ENCODE measurements around the gene TNRC6C. TPM values are rescaled to one million over a fixed set of nuclear protein-coding genes. Genes with fewer than 3 reads are reported as not detected.
A peak's percentile ranks its signal among the peaks of the same experiment; 100 is the strongest.
"Not testable (repeated sequence)": the region's sequence is repeated elsewhere in the genome, so short reads cannot be mapped to it uniquely, and the experiment has no call there.

The TNRC6C gene
- polyA plus RNA-seq, 4 donors, result 0.89 to 5.1 (median 2.3) TPM

- no peak overlapping the region for H3K4me3 ChIP-seq (ENCODE audit: low read depth in 1 of 3, low read length in 3 of 3)
- FAIRE-seq (no peak), DNase-seq (peak; percentile 24 to 42)
- peaks cover 0 to 16% (median 0%) of the 10 kb centered on the region in 3 donors for H3K4me1 ChIP-seq (ENCODE audit: control insufficient read depth in 3 of 3, insufficient read depth in 2 of 3, low read depth in 1 of 3, low read length in 2 of 3)
- 63 to 82% (median 75%) methylated on average over 2 of the region's 2 CpGs for WGBS, 3 donors
- peaks cover 0 to 30% (median 6%) of the 10 kb centered on the region in 3 donors for H3K27me3 ChIP-seq (ENCODE audit: control insufficient read depth in 3 of 3, insufficient read depth in 3 of 3, low read length in 3 of 3)
- H3K36me3 ChIP-seq (ENCODE audit: control insufficient read depth in 3 of 3, insufficient read depth in 2 of 3, low read depth in 1 of 3, low read length in 3 of 3), result no peaks in the 10 kb centered on the region
- no peaks in the 10 kb centered on the region for H3K9me3 ChIP-seq (ENCODE audit: control insufficient read depth in 2 of 2, insufficient read depth in 1 of 2, low read depth in 1 of 2, low read length in 1 of 2)
- H3K27ac ChIP-seq (ENCODE audit: low read depth in 1 of 3, low read length in 2 of 3), result no peak overlapping the region
These were observed 4.9 kb downstream of the TNRC6C start for GRCh38 chr17:77963441-77963840.

GRCh38 chr17:77965352-77965751 lies 6.8 kb downstream of the TNRC6C start:
- WGBS, 3 donors, result 87 to 94% (median 90%) methylated on average over 3 of the region's 3 CpGs

GRCh38 chr17:77966476-77966875 lies 8.0 kb downstream of the TNRC6C start:
- Histone ChIP-seq H3K4me3 (ENCODE audit: low read depth in 1 of 3, low read length in 3 of 3) (no peak overlapping the region), H3K27ac (ENCODE audit: low read depth in 1 of 3, low read length in 2 of 3) (no peak overlapping the region), H3K36me3 (ENCODE audit: control insufficient read depth in 3 of 3, insufficient read depth in 2 of 3, low read depth in 1 of 3, low read length in 3 of 3) (no peaks in the 10 kb centered on the region), H3K4me1 (ENCODE audit: control insufficient read depth in 3 of 3, insufficient read depth in 2 of 3, low read depth in 1 of 3, low read length in 2 of 3) (peaks cover 0 to 2% (median 0%) of the 10 kb centered on the region in 3 donors), H3K9me3 (ENCODE audit: control insufficient read depth in 2 of 2, insufficient read depth in 1 of 2, low read depth in 1 of 2, low read length in 1 of 2) (no peaks in the 10 kb centered on the region), H3K27me3 (ENCODE audit: control insufficient read depth in 3 of 3, insufficient read depth in 3 of 3, low read length in 3 of 3) (peaks cover 0 to 9% (median 2%) of the 10 kb centered on the region in 3 donors)
- FAIRE-seq, result no peak
- WGBS, 3 donors, result 86 to 88% (median 87%) methylated on average over 2 of the region's 2 CpGs
- DNase-seq, result no peak

More at GRCh38 chr17:77965352-77965751, 6.8 kb downstream of the TNRC6C start:
- H3K36me3 ChIP-seq (ENCODE audit: control insufficient read depth in 3 of 3, insufficient read depth in 2 of 3, low read depth in 1 of 3, low read length in 3 of 3), result no peaks in the 10 kb centered on the region
- H3K27ac ChIP-seq (ENCODE audit: low read depth in 1 of 3, low read length in 2 of 3), result no peak overlapping the region
- no peaks in the 10 kb centered on the region for H3K9me3 ChIP-seq (ENCODE audit: control insufficient read depth in 2 of 2, insufficient read depth in 1 of 2, low read depth in 1 of 2, low read length in 1 of 2)
- peaks cover 0 to 5% (median 0%) of the 10 kb centered on the region in 3 donors for H3K4me1 ChIP-seq (ENCODE audit: control insufficient read depth in 3 of 3, insufficient read depth in 2 of 3, low read depth in 1 of 3, low read length in 2 of 3)
- H3K27me3 ChIP-seq (ENCODE audit: control insufficient read depth in 3 of 3, insufficient read depth in 3 of 3, low read length in 3 of 3), result peaks cover 0 to 19% (median 2%) of the 10 kb centered on the region in 3 donors
- no peak for DNase-seq
- no peak for FAIRE-seq
- no peak overlapping the region for H3K4me3 ChIP-seq (ENCODE audit: low read depth in 1 of 3, low read length in 3 of 3)

GRCh38 chr17:77968788-77969187 lies 10.3 kb downstream of the TNRC6C start:
- H3K27ac ChIP-seq (ENCODE audit: low read depth in 1 of 3, low read length in 2 of 3), result no peak overlapping the region
- H3K36me3 ChIP-seq (ENCODE audit: control insufficient read depth in 3 of 3, insufficient read depth in 2 of 3, low read depth in 1 of 3, low read length in 3 of 3), result no peaks in the 10 kb centered on the region
- no peaks in the 10 kb centered on the region for H3K9me3 ChIP-seq (ENCODE audit: control insufficient read depth in 2 of 2, insufficient read depth in 1 of 2, low read depth in 1 of 2, low read length in 1 of 2)
- H3K4me3 ChIP-seq (ENCODE audit: low read depth in 1 of 3, low read length in 3 of 3), result no peak overlapping the region
- H3K4me1 ChIP-seq (ENCODE audit: control insufficient read depth in 3 of 3, insufficient read depth in 2 of 3, low read depth in 1 of 3, low read length in 2 of 3), result peaks cover 0 to 1% (median 0%) of the 10 kb centered on the region in 3 donors
- H3K27me3 ChIP-seq (ENCODE audit: control insufficient read depth in 3 of 3, insufficient read depth in 3 of 3, low read length in 3 of 3), result no peaks in the 10 kb centered on the region
- FAIRE-seq (no peak), DNase-seq (no peak)
- 84 to 90% (median 88%) methylated on average over 3 of the region's 3 CpGs for WGBS, 3 donors

- H3K4me1 ChIP-seq (ENCODE audit: control insufficient read depth in 3 of 3, insufficient read depth in 2 of 3, low read depth in 1 of 3, low read length in 2 of 3); FAIRE-seq; H3K4me3 ChIP-seq (ENCODE audit: low read depth in 1 of 3, low read length in 3 of 3); DNase-seq; H3K9me3 ChIP-seq (ENCODE audit: control insufficient read depth in 2 of 2, insufficient read depth in 1 of 2, low read depth in 1 of 2, low read length in 1 of 2); H3K36me3 ChIP-seq (ENCODE audit: control insufficient read depth in 3 of 3, insufficient read depth in 2 of 3, low read depth in 1 of 3, low read length in 3 of 3); H3K27ac ChIP-seq (ENCODE audit: low read depth in 1 of 3, low read length in 2 of 3); H3K27me3 ChIP-seq (ENCODE audit: control insufficient read depth in 3 of 3, insufficient read depth in 3 of 3, low read length in 3 of 3): not testable (repeated sequence)
- 90 to 95% (median 93%) methylated on average over 3 of the region's 3 CpGs for WGBS, 3 donors
These were observed 13.8 kb downstream of the TNRC6C start for GRCh38 chr17:77972271-77972670.

GRCh38 chr17:77973953-77974352 lies 15.4 kb downstream of the TNRC6C start:
- Histone ChIP-seq H3K27me3 (ENCODE audit: control insufficient read depth in 3 of 3, insufficient read depth in 3 of 3, low read length in 3 of 3) (no peaks in the 10 kb centered on the region), H3K9me3 (ENCODE audit: control insufficient read depth in 2 of 2, insufficient read depth in 1 of 2, low read depth in 1 of 2, low read length in 1 of 2) (no peaks in the 10 kb centered on the region), H3K27ac (ENCODE audit: low read depth in 1 of 3, low read length in 2 of 3) (no peak overlapping the region), H3K4me1 (ENCODE audit: control insufficient read depth in 3 of 3, insufficient read depth in 2 of 3, low read depth in 1 of 3, low read length in 2 of 3) (no peaks in the 10 kb centered on the region), H3K36me3 (ENCODE audit: control insufficient read depth in 3 of 3, insufficient read depth in 2 of 3, low read depth in 1 of 3, low read length in 3 of 3) (no peaks in the 10 kb centered on the region), H3K4me3 (ENCODE audit: low read depth in 1 of 3, low read length in 3 of 3) (no peak overlapping the region)
- no peak for FAIRE-seq
- WGBS, 3 donors, result 94 to 98% (median 96%) methylated on average over 2 of the region's 2 CpGs
- DNase-seq, result no peak

GRCh38 chr17:77974396-77974795 lies 15.9 kb downstream of the TNRC6C start:
- DNase-seq (no peak), FAIRE-seq (no peak)
- H3K9me3 ChIP-seq (ENCODE audit: control insufficient read depth in 2 of 2, insufficient read depth in 1 of 2, low read depth in 1 of 2, low read length in 1 of 2), result no peaks in the 10 kb centered on the region
- WGBS, 3 donors, result 72 to 77% (median 72%) methylated on average over 4 of the region's 4 CpGs
- H3K27ac ChIP-seq (ENCODE audit: low read depth in 1 of 3, low read length in 2 of 3), result no peak overlapping the region
- no peaks in the 10 kb centered on the region for H3K4me1 ChIP-seq (ENCODE audit: control insufficient read depth in 3 of 3, insufficient read depth in 2 of 3, low read depth in 1 of 3, low read length in 2 of 3)
- no peaks in the 10 kb centered on the region for H3K27me3 ChIP-seq (ENCODE audit: control insufficient read depth in 3 of 3, insufficient read depth in 3 of 3, low read length in 3 of 3)
- no peak overlapping the region for H3K4me3 ChIP-seq (ENCODE audit: low read depth in 1 of 3, low read length in 3 of 3)
- no peaks in the 10 kb centered on the region for H3K36me3 ChIP-seq (ENCODE audit: control insufficient read depth in 3 of 3, insufficient read depth in 2 of 3, low read depth in 1 of 3, low read length in 3 of 3)

- H3K27ac ChIP-seq (ENCODE audit: low read depth in 1 of 3, low read length in 2 of 3); FAIRE-seq; H3K9me3 ChIP-seq (ENCODE audit: control insufficient read depth in 2 of 2, insufficient read depth in 1 of 2, low read depth in 1 of 2, low read length in 1 of 2); H3K27me3 ChIP-seq (ENCODE audit: control insufficient read depth in 3 of 3, insufficient read depth in 3 of 3, low read length in 3 of 3); H3K4me1 ChIP-seq (ENCODE audit: control insufficient read depth in 3 of 3, insufficient read depth in 2 of 3, low read depth in 1 of 3, low read length in 2 of 3); H3K36me3 ChIP-seq (ENCODE audit: control insufficient read depth in 3 of 3, insufficient read depth in 2 of 3, low read depth in 1 of 3, low read length in 3 of 3); DNase-seq; H3K4me3 ChIP-seq (ENCODE audit: low read depth in 1 of 3, low read length in 3 of 3): not testable (repeated sequence)
- WGBS, 3 donors, result 96 to 100% (median 96%) methylated on average over 6 of the region's 6 CpGs
These were observed 23.9 kb downstream of the TNRC6C start for GRCh38 chr17:77982430-77982829.

- no peak for DNase-seq
- no peak for FAIRE-seq
- Histone ChIP-seq H3K27me3 (ENCODE audit: control insufficient read depth in 3 of 3, insufficient read depth in 3 of 3, low read length in 3 of 3) (no peaks in the 10 kb centered on the region), H3K27ac (ENCODE audit: low read depth in 1 of 3, low read length in 2 of 3) (no peak overlapping the region), H3K4me3 (ENCODE audit: low read depth in 1 of 3, low read length in 3 of 3) (no peak overlapping the region), H3K4me1 (ENCODE audit: control insufficient read depth in 3 of 3, insufficient read depth in 2 of 3, low read depth in 1 of 3, low read length in 2 of 3) (no peaks in the 10 kb centered on the region), H3K36me3 (ENCODE audit: control insufficient read depth in 3 of 3, insufficient read depth in 2 of 3, low read depth in 1 of 3, low read length in 3 of 3) (no peaks in the 10 kb centered on the region), H3K9me3 (ENCODE audit: control insufficient read depth in 2 of 2, insufficient read depth in 1 of 2, low read depth in 1 of 2, low read length in 1 of 2) (no peaks in the 10 kb centered on the region)
- 87 to 95% (median 90%) methylated on average over 3 of the region's 3 CpGs for WGBS, 3 donors
These were observed 31.8 kb downstream of the TNRC6C start for GRCh38 chr17:77990301-77990700.
